Activated T-cell treated with anti-CD3 and anti-CD28 coated beads, Interleukin-2, amount 50 U/mL, for 4 hours (primary cell): ENCODE data around the gene RASGRP4. TPM values are rescaled to one million over a fixed set of nuclear protein-coding genes. Genes with fewer than 3 reads are reported as not detected.

ENCODE experiments used
- ATAC-seq, 2 donors: fragments of 200-7000 bp; cut with Tn5 transposase; one replicate each; pipeline ENCODE4 v1.10.0; 2021
- DNase-seq: peaks from one replicate; pipeline ENCODE4 v3.0.0-alpha.2; 2020
- H3K27me3 Mint-ChIP-seq: one replicate; pipeline ENCODE4 v1.8.0; 2021; ENCODE audit warnings: low read depth, mixed read lengths
- H3K36me3 Mint-ChIP-seq: one replicate; pipeline ENCODE4 v1.8.0; 2022; ENCODE audit warnings: mixed read lengths; ENCODE audit not compliant: insufficient read depth
- H3K4me1 Mint-ChIP-seq: one replicate; pipeline ENCODE4 v1.8.0; 2021; ENCODE audit warnings: low read depth, mixed read lengths
- H3K4me3 Mint-ChIP-seq: one replicate; pipeline ENCODE4 v1.8.0; 2021; ENCODE audit warnings: mild to moderate bottlenecking, moderate library complexity, mixed read lengths
- H3K9me3 Mint-ChIP-seq: one replicate; pipeline ENCODE4 v1.8.0; 2021; ENCODE audit warnings: mixed read lengths
- total RNA-seq, 3 donors: library from RNA; stranded (reverse); gene quantifications; one replicate each; pipeline ENCODE4 v1.2.1, GENCODE V29; 2021

RASGRP4 gene
- total RNA-seq, 3 donors from 2014 or later = 0.66 to 1.4 (median 1.2) TPM

DNA sequence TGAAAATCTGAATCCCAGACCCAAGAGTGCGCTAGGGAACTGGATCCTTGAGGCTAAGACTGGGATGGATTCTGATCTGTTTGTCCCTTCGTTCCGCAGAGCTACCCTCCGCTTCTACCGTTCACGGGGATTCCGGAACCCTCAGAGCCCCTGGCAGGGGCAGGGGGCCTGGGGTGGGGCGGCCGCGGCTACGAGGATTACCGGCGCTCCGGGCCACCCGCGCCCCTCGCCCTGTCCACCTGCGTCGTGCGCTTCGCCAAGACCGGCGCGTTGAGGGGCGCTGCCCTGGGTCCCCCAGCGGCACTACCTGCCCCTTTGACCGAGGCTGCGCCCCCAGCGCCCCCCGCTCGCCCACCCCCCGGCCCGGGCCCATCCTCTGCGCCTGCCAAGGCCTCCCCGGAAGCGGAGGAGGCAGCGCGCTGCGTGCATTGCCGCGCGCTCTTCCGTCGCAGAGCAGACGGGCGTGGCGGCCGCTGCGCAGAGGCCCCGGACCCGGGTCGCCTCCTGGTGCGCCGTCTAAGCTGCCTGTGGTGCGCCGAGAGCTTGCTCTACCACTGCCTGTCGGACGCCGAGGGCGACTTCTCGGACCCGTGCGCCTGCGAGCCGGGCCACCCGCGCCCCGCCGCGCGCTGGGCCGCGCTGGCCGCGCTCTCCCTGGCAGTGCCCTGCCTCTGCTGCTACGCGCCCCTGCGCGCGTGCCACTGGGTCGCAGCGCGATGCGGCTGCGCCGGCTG, 30.5 kb downstream of the RASGRP4 start:
- H3K4me1 Mint-ChIP-seq = peaks cover 24% of the 10 kb centered on the region
- peak overlapping the region; percentile 73 for H3K4me3 Mint-ChIP-seq
- no peaks in the 10 kb centered on the region for H3K36me3 Mint-ChIP-seq
- H3K9me3 Mint-ChIP-seq = no peaks in the 10 kb centered on the region
- peaks cover 8% of the 10 kb centered on the region for H3K27me3 Mint-ChIP-seq
- DNase-seq = peak; percentile 33
- peak; percentile 88 to 89 for ATAC-seq

DNA sequence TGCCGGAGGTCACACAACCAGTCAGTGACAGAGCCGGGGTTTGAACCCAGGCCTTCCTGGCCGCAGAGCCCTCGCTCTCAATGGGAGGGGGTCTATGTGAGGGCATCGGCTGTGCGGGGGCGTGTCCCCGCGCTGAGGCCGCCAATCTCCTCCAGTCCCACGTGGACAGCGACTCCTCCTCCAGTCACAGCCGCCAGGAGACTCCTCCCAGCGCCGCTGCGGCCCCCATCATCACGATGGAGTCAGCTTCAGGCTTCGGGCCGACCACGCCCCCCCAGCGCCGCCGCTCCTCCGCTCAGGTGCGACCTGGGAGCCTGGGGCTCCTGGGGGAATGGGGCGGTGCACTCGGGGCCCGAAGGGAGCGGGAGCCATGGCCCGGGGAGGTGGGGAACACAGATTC, 31.5 kb downstream of the RASGRP4 start:
- peak; percentile 66 to 71 for ATAC-seq
- peaks cover 10% of the 10 kb centered on the region for H3K27me3 Mint-ChIP-seq
- peak overlapping the region; percentile 73 for H3K4me3 Mint-ChIP-seq
- H3K4me1 Mint-ChIP-seq = peaks cover 28% of the 10 kb centered on the region
- no peaks in the 10 kb centered on the region for H3K9me3 Mint-ChIP-seq
- DNase-seq = peak; percentile 61
- H3K36me3 Mint-ChIP-seq = no peaks in the 10 kb centered on the region

DNA sequence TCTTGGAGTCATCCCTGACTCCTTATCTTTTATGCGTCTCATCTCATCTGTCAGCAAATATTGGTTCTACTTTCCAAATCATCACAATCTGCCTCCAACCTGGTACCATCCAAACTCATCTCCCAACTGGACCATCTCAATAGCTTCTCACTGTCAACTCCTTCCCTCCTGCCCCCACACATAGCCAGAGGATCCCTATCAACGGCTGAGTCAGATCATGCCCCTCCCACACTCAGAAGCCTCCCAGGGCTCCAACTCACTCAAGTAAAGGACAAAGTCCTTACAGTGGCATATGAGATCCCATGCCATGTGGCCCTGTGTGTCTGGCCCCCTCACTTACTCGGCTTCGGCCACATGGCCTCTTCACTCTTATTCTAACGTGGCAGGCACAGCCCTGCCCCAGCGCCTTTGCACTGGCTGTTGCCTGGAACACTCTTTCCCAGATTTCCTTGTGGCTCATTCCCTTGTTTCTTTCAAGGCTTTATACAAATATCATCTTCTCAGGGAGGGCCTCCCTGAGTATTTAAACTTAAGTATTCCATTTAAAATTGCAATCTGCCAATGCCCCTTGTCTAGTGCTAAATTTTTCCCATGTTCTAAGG, 33.2 kb downstream of the RASGRP4 start:
- Mint-ChIP-seq H3K36me3 (no peaks in the 10 kb centered on the region), H3K9me3 (no peaks in the 10 kb centered on the region), H3K4me3 (no peak overlapping the region), H3K4me1 (peaks cover 36% of the 10 kb centered on the region), H3K27me3 (peaks cover 13% of the 10 kb centered on the region)
- no peak for ATAC-seq
- no peak for DNase-seq

- no peaks in the 10 kb centered on the region for H3K36me3 Mint-ChIP-seq
- peaks cover 42% of the 10 kb centered on the region for H3K4me1 Mint-ChIP-seq
- no peaks in the 10 kb centered on the region for H3K9me3 Mint-ChIP-seq
- no peak overlapping the region for H3K4me3 Mint-ChIP-seq
- DNase-seq (no peak), ATAC-seq (no peak)
- peaks cover 17% of the 10 kb centered on the region for H3K27me3 Mint-ChIP-seq
Measured at GRCh38 chr19:38391911-38392464, 34.0 kb downstream of the RASGRP4 start.

- Mint-ChIP-seq H3K4me1 (peaks cover 35% of the 10 kb centered on the region), H3K36me3 (no peaks in the 10 kb centered on the region), H3K4me3 (peak overlapping the region; percentile 53), H3K27me3 (peaks cover 14% of the 10 kb centered on the region), H3K9me3 (no peaks in the 10 kb centered on the region)
- DNase-seq = no peak
- no peak for ATAC-seq
Measured at GRCh38 chr19:38389957-38390924, 35.8 kb downstream of the RASGRP4 start.

- peaks cover 30% of the 10 kb centered on the region for H3K4me1 Mint-ChIP-seq
Measured at GRCh38 chr19:38389101-38389925, 36.7 kb downstream of the RASGRP4 start.

DNA sequence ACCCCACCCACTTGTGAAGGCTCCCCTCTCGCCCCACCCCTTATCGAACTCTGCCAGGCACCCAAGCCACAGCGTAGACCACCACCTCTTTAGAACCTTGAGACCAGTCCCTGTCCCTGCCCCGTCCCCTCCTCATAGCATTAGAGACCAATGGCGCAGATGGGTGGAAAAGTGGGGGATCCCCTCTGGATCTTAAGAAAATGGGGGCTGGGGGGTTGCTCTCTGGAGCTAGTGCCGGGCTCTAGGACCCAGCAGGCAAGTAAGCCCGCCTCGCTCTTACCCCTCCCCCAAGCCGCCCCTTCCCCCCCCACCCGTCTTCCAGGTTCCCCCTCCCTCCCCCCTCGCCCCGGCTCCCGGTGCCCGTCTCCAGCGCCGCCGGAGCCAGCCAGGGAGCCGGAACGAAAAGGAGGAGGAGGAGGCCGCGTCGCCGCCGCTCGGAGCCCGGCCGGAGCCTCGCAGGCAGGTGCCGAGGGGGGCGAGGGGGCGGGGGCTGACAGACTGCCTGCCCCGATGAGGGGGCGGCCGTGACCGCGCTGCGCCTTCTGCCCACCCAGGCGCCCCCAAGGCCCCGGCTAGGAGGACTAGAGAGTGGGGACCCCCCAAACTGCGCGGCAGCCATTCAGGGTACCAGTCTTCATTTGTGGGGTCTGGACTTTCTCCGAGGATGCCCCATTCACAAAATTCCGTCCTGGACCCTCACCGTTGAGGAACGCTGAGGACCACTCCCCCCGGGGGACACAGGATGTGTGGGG, 37.5 kb downstream of the RASGRP4 start, which contains the start of gene SPRED3:
Gene SPRED3, plus strand, starts transcription at position 349 of the 752 bp plus-strand sequence. CDS start 1,606 bp downstream, outside the sequence.
- Mint-ChIP-seq H3K4me3 (peak within 1 kb of the TSS; percentile 82), H3K36me3 (peaks cover 10% of the 10 kb centered on the region), H3K9me3 (no peaks in the 10 kb centered on the region), H3K27me3 (peaks cover 10% of the 10 kb centered on the region), H3K4me1 (peaks cover 24% of the 10 kb centered on the region)
- peak; percentile 2 to 3 for ATAC-seq
- no peak for DNase-seq

More at GRCh38 chr19:38389101-38389925, 36.7 kb downstream of the RASGRP4 start:
- ATAC-seq (no peak), DNase-seq (no peak)
- Mint-ChIP-seq H3K4me3 (peak overlapping the region; percentile 51), H3K27me3 (peaks cover 14% of the 10 kb centered on the region), H3K36me3 (peaks cover 5% of the 10 kb centered on the region), H3K9me3 (no peaks in the 10 kb centered on the region)

DNA sequence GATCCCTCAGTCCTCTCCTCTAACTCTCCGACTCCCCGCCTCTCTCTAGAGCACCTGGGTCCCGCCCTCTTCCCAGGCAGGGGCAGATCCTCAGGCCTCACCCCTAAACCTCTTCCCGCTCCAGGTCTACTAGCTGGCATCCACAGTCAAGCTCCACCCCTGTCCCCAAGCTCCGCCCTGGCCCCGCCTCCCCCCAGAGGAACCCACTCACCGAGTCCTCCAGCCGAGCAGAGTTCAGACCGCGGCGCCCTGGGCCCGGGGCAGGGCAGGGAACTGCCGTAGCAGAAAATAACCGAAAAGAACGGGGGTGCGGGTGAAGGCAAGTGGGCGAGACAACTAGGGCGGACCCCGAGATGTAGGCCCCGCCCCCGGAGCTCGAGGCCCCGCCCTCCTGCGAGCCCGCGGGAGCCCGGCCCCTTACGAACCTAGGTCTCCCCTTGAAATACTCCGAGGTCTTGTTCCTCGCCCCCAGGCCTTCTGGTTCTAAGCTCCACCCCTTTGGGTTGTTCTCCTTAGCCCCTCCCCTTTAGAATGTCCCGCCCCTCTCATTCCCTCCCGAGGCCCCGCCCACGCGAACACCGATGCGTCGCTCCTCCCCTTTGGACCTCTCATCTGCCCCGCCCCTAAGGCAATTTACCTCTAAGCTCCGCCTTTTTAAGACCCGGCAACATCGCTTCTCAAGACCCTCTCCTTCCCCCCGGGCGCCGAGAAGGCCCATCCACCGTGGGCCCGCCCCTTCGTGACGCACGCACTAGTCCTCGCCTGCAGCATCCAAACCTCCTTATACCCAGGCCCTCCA, 38.3 kb downstream of the RASGRP4 start, which contains the start of gene GGN:
Gene GGN, minus strand, starts transcription at position 485 of the 799 bp plus-strand sequence. CDS start 773 bp downstream, outside the sequence.
- Mint-ChIP-seq H3K9me3 (no peaks in the 10 kb centered on the region), H3K4me1 (peaks cover 22% of the 10 kb centered on the region), H3K36me3 (peaks cover 18% of the 10 kb centered on the region), H3K4me3 (peak within 1 kb of the TSS; percentile 82), H3K27me3 (peaks cover 10% of the 10 kb centered on the region)
- peak; percentile 72 to 77 for ATAC-seq
- peak; percentile 70 for DNase-seq

DNA sequence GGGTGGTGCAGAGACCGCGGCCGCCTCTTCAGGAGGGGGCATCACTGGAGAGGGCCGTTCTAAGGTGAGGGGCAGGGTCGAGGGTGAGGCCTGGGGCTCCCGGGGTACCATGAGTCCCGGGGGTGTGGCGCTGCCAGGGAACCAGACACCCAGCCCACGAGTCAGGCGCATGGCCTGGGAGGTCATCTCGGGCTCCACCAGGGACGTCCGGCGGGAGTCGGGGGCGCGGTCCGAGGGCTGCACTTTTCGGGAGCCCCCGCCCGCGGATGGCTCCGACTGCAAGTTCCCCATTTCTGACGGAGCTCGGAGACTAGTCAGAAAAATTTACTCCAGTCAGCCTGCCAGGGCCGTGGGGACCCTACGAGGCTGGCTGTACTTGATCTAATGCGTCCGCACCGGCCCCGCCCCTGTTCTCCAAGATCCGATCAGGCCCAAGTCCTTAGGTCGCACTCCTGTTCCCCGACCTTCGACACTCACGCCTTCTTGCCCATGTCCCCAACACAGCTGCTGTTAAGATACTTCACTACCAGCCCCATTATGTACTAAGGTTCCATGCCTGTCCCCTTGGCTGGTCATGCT, 39.0 kb downstream of the RASGRP4 start:
- no peak for ATAC-seq
- Mint-ChIP-seq H3K36me3 (peaks cover 22% of the 10 kb centered on the region), H3K27me3 (peaks cover 12% of the 10 kb centered on the region), H3K4me3 (peak overlapping the region; percentile 68), H3K9me3 (no peaks in the 10 kb centered on the region), H3K4me1 (peaks cover 20% of the 10 kb centered on the region)
- DNase-seq = no peak

- H3K9me3 Mint-ChIP-seq = no peaks in the 10 kb centered on the region
- peaks cover 20% of the 10 kb centered on the region for H3K4me1 Mint-ChIP-seq
- DNase-seq = no peak
- ATAC-seq = no peak
- peaks cover 12% of the 10 kb centered on the region for H3K27me3 Mint-ChIP-seq
- peak overlapping the region; percentile 13 for H3K4me3 Mint-ChIP-seq
- peaks cover 28% of the 10 kb centered on the region for H3K36me3 Mint-ChIP-seq
Measured at GRCh38 chr19:38386300-38386970, 39.6 kb downstream of the RASGRP4 start.

DNA sequence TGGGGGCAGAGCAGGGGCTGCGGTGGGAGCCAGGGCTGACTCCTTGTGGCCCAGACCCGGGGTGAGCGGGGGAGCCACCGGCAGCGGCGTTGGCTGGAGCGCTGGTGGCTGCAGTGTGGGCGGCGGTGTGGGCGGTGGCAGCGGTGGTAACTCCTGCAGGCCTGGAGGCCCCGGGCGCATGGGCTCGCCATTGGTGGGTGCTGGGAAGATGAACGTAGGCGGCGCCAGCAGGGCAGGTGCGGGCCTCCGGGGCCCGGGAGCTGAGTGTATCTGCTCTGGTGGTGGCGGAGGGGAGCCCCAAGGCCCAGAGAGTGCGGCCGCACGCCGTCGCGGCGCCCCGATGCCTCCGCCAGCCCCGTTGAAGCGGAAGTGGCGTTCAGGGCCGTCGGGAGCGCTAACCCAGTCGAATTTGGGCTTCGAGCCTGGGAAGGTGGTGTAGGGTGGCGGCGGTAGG, 40.2 kb downstream of the RASGRP4 start:
- Mint-ChIP-seq H3K9me3 (no peaks in the 10 kb centered on the region), H3K27me3 (peaks cover 12% of the 10 kb centered on the region), H3K4me3 (no peak overlapping the region), H3K4me1 (peaks cover 20% of the 10 kb centered on the region), H3K36me3 (peaks cover 34% of the 10 kb centered on the region)
- ATAC-seq (no peak), DNase-seq (no peak)
